Activated B cell treated with CpG ODN at 0.5 μM for 24 hours (primary cell): ENCODE results near the gene EIF3M. TPM values are rescaled to one million over a fixed set of nuclear protein-coding genes. Genes with fewer than 3 reads are reported as not detected.

ENCODE experiments used
- ATAC-seq: fragments of 200-7000 bp; cut with Tn5 transposase; one replicate; pipeline ENCODE4 v1.10.0; 2021; ENCODE audit warnings: low read depth, mild to moderate bottlenecking, moderate library complexity
- CTCF ChIA-PET: fragments of 350-600 bp; sonication (Branson Sonifier 250); formaldehyde crosslinking; loops from one replicate; lab custom pipeline; 2021; ENCODE audit warnings: antibody characterized with exemption; lab: Charles Lee
- POLR2A ChIA-PET: fragments of 350-600 bp; sonication (Branson Sonifier 250); formaldehyde crosslinking; loops from one replicate; lab custom pipeline; 2021; ENCODE audit warnings: antibody characterized with exemption; lab: Charles Lee
- DNase-seq: peaks from one replicate; pipeline ENCODE4 v3.0.0; 2022
- H3K27ac Mint-ChIP-seq: one replicate; pipeline ENCODE4 v1.8.0; 2020; ENCODE audit warnings: mixed read lengths
- H3K27me3 Mint-ChIP-seq: one replicate; pipeline ENCODE4 v1.8.0; 2021; ENCODE audit warnings: mixed read lengths
- H3K36me3 Mint-ChIP-seq: one replicate; pipeline ENCODE4 v1.8.0; 2021; ENCODE audit warnings: low read depth, mixed read lengths
- H3K4me1 Mint-ChIP-seq: one replicate; pipeline ENCODE4 v1.8.0; 2021; ENCODE audit warnings: mixed read lengths
- H3K4me3 Mint-ChIP-seq: one replicate; pipeline ENCODE4 v1.8.0; 2020; ENCODE audit warnings: mild to moderate bottlenecking, mixed read lengths
- H3K9me3 Mint-ChIP-seq: one replicate; pipeline ENCODE4 v1.8.0; 2020; ENCODE audit warnings: mixed read lengths
- CTCF ChIP-seq: fragments of 200-600 bp; IDR thresholded peaks from one replicate; pipeline ENCODE4 v1.8.0; 2022; ENCODE audit warnings: antibody characterized with exemption, mild to moderate bottlenecking
- intact Hi-C: fragments of 100-400 bp; cut with micrococcal nuclease; formaldehyde crosslinking; loops from one replicate; pipeline ENCODE4 v1.15.1; 2024
- total RNA-seq: library from RNA; stranded (reverse); gene quantifications from 2 replicates; pipeline ENCODE4 v1.2.3, GENCODE V29; 2022

The EIF3M gene
- total RNA-seq, result 234 and 248 TPM in 2 replicates

GRCh38 chr11:32583459-32584271, at the start of gene EIF3M:
Gene EIF3M (plus strand): TSS chr11:32583831. CDS start chr11:32583888, 57 bp downstream.
- Mint-ChIP-seq H3K27me3 (no peaks in the 10 kb centered on the region), H3K36me3 (peaks cover 25% of the 10 kb centered on the region), H3K4me3 (peak within 1 kb of the TSS; percentile 95), H3K4me1 (peaks cover 41% of the 10 kb centered on the region), H3K27ac (peak within 1 kb of the TSS; percentile 92), H3K9me3 (no peaks in the 10 kb centered on the region)
- peak; percentile 90 for DNase-seq
- ATAC-seq, result peak; percentile 100
- no peak for TF ChIP-seq CTCF
- ChIA-PET POLR2A (interaction anchor here (0.5 to 1.8 kb wide), 8 partner anchors 10 to 1552 kb away, joined by 3 to 10 read pairs (median 3); partner anchors contain the start of gene QSER1), CTCF (interaction anchor here (0.6 kb wide), 1 partner anchor 211 kb away, joined by 3 read pairs; the partner anchor contains the start of gene CCDC73)
- intact Hi-C loops, result loop anchor here (1.0 to 10.0 kb wide), 10 partner anchors 211 to 1651 kb away; partner anchors contain the start of genes CCDC73, CSTF3, DCDC1 and DNAJC24

- ChIA-PET CTCF (no interaction called here), POLR2A (no interaction called here)
- H3K4me1 Mint-ChIP-seq, result no peaks in the 10 kb centered on the region
- H3K36me3 Mint-ChIP-seq, result no peaks in the 10 kb centered on the region
- no peak for DNase-seq
- no peak for ATAC-seq
- H3K27me3 Mint-ChIP-seq, result no peaks in the 10 kb centered on the region
- no peak overlapping the region for H3K27ac Mint-ChIP-seq
- no peaks in the 10 kb centered on the region for H3K9me3 Mint-ChIP-seq
- intact Hi-C loops, result no loop called here
- H3K4me3 Mint-ChIP-seq, result no peak overlapping the region
- TF ChIP-seq CTCF, result no peak
Observed at GRCh38 chr11:32538804-32539203, 44.8 kb upstream of the EIF3M start.

GRCh38 chr11:32549611-32550187, 33.9 kb upstream of the EIF3M start:
- DNase-seq (no peak), ATAC-seq (no peak)
- Mint-ChIP-seq H3K27me3 (peaks cover 15% of the 10 kb centered on the region), H3K9me3 (no peaks in the 10 kb centered on the region), H3K36me3 (no peaks in the 10 kb centered on the region), H3K27ac (no peak overlapping the region), H3K4me1 (no peaks in the 10 kb centered on the region), H3K4me3 (no peak overlapping the region)
- ChIA-PET POLR2A (interaction anchor here (0.7 kb wide), 1 partner anchor 18 kb away, joined by 8 read pairs; no protein-coding TSS in a partner anchor), CTCF (no interaction called here)
- intact Hi-C loops, result no loop called here
- TF ChIP-seq CTCF, result no peak

GRCh38 chr11:32550207-32550606, 33.4 kb upstream of the EIF3M start:
- H3K27me3 Mint-ChIP-seq, result peaks cover 15% of the 10 kb centered on the region
- intact Hi-C loops, result no loop called here
- no peaks in the 10 kb centered on the region for H3K36me3 Mint-ChIP-seq
- H3K27ac Mint-ChIP-seq, result no peak overlapping the region
- ATAC-seq (no peak), DNase-seq (no peak)
- H3K9me3 Mint-ChIP-seq, result no peaks in the 10 kb centered on the region
- ChIA-PET POLR2A (no interaction called here), CTCF (no interaction called here)
- H3K4me1 Mint-ChIP-seq, result no peaks in the 10 kb centered on the region
- TF ChIP-seq CTCF, result no peak
- H3K4me3 Mint-ChIP-seq, result no peak overlapping the region

GRCh38 chr11:32555091-32555490, 28.5 kb upstream of the EIF3M start:
- CTCF ChIA-PET, result no interaction called here
- H3K4me1 Mint-ChIP-seq, result no peaks in the 10 kb centered on the region
- POLR2A ChIA-PET, result no interaction called here
- peaks cover 4% of the 10 kb centered on the region for H3K27me3 Mint-ChIP-seq
- H3K9me3 Mint-ChIP-seq, result no peaks in the 10 kb centered on the region
- intact Hi-C loops, result no loop called here
- no peak for DNase-seq
- H3K27ac Mint-ChIP-seq, result no peak overlapping the region
- no peak for ATAC-seq
- no peak for TF ChIP-seq CTCF
- no peaks in the 10 kb centered on the region for H3K36me3 Mint-ChIP-seq
- H3K4me3 Mint-ChIP-seq, result no peak overlapping the region
